Activated CD8-positive, alpha-beta T cell treated with anti-CD3 and anti-CD28 coated beads, Interleukin-2, amount 10 ng/mL, durations not matched to agents 7 days and 5 days (primary cell): ENCODE results near the gene MSRB3. TPM values are rescaled to one million over a fixed set of nuclear protein-coding genes. Genes with fewer than 3 reads are reported as not detected.

Experiments
- ATAC-seq: fragments of 150-1000 bp; cut with Tn5 transposase; one replicate; pipeline ENCODE4 v1.10.0; 2021; ENCODE audit warnings: moderate library complexity
- CTCF ChIA-PET: fragments of 350-600 bp; sonication (Branson Sonifier 250); formaldehyde crosslinking; loops from one replicate; lab custom pipeline; 2021; ENCODE audit warnings: antibody characterized with exemption; lab: Charles Lee
- POLR2A ChIA-PET: fragments of 350-600 bp; sonication (Branson Sonifier 250); formaldehyde crosslinking; loops from one replicate; lab custom pipeline; 2021; ENCODE audit warnings: antibody characterized with exemption; lab: Charles Lee
- DNase-seq: peaks from one replicate; pipeline ENCODE4 v3.0.0-alpha.2; 2020
- H3K27ac Mint-ChIP-seq: one replicate; pipeline ENCODE4 v1.8.0; 2021; ENCODE audit warnings: mild to moderate bottlenecking, mixed read lengths
- H3K27me3 Mint-ChIP-seq: one replicate; pipeline ENCODE4 v1.8.0; 2021; ENCODE audit warnings: low read depth, mixed read lengths
- H3K36me3 Mint-ChIP-seq: one replicate; pipeline ENCODE4 v1.8.0; 2021; ENCODE audit warnings: low read depth, mixed read lengths
- H3K4me1 Mint-ChIP-seq: one replicate; pipeline ENCODE4 v1.8.0; 2021; ENCODE audit warnings: low read depth, mixed read lengths
- H3K4me3 Mint-ChIP-seq: one replicate; pipeline ENCODE4 v1.8.0; 2021; ENCODE audit warnings: mild to moderate bottlenecking, mixed read lengths
- H3K9me3 Mint-ChIP-seq: one replicate; pipeline ENCODE4 v1.8.0; 2022; ENCODE audit warnings: mixed read lengths; ENCODE audit not compliant: insufficient read depth
- total RNA-seq, 2 experiments: library from RNA; stranded (reverse); gene quantifications; one replicate each; pipeline ENCODE4 v1.2.3, GENCODE V29; 2021

Gene MSRB3
- total RNA-seq, 2 experiments from 2014 or later, result not detected

- Mint-ChIP-seq H3K4me1 (no peaks in the 10 kb centered on the region), H3K4me3 (no peak overlapping the region), H3K27ac (no peak overlapping the region), H3K36me3 (no peaks in the 10 kb centered on the region), H3K27me3 (no peaks in the 10 kb centered on the region), H3K9me3 (no peaks in the 10 kb centered on the region)
- ATAC-seq, result no peak
- no peak for DNase-seq
- CTCF ChIA-PET, result no interaction called here
- POLR2A ChIA-PET, result no interaction called here
Observed at GRCh38 chr12:65415826-65416225, 137.3 kb downstream of the MSRB3 start.

- Mint-ChIP-seq H3K27me3 (no peaks in the 10 kb centered on the region), H3K4me3 (no peak overlapping the region), H3K4me1 (no peaks in the 10 kb centered on the region), H3K36me3 (no peaks in the 10 kb centered on the region), H3K27ac (no peak overlapping the region), H3K9me3 (no peaks in the 10 kb centered on the region)
- ATAC-seq, result no peak
- CTCF ChIA-PET, result no interaction called here
- POLR2A ChIA-PET, result no interaction called here
- DNase-seq, result no peak
Observed at GRCh38 chr12:65419284-65420072, 141.0 kb downstream of the MSRB3 start.

- Mint-ChIP-seq H3K9me3 (no peaks in the 10 kb centered on the region), H3K4me3 (no peak overlapping the region), H3K36me3 (no peaks in the 10 kb centered on the region), H3K27me3 (no peaks in the 10 kb centered on the region), H3K4me1 (no peaks in the 10 kb centered on the region), H3K27ac (no peak overlapping the region)
- DNase-seq (no peak), ATAC-seq (no peak)
- ChIA-PET POLR2A (no interaction called here), CTCF (no interaction called here)
Observed at GRCh38 chr12:65420941-65421340, 142.5 kb downstream of the MSRB3 start.

GRCh38 chr12:65427646-65428045 lies 149.2 kb downstream of the MSRB3 start:
- H3K27me3 Mint-ChIP-seq, result no peaks in the 10 kb centered on the region
- ATAC-seq, result no peak
- no peak for DNase-seq
- ChIA-PET POLR2A (no interaction called here), CTCF (no interaction called here)
- no peak overlapping the region for H3K27ac Mint-ChIP-seq
- H3K4me1 Mint-ChIP-seq, result no peaks in the 10 kb centered on the region
- H3K4me3 Mint-ChIP-seq, result no peak overlapping the region
- H3K36me3 Mint-ChIP-seq, result no peaks in the 10 kb centered on the region
- H3K9me3 Mint-ChIP-seq, result no peaks in the 10 kb centered on the region

- no peaks in the 10 kb centered on the region for H3K4me1 Mint-ChIP-seq
- CTCF ChIA-PET, result no interaction called here
- no peaks in the 10 kb centered on the region for H3K9me3 Mint-ChIP-seq
- H3K4me3 Mint-ChIP-seq, result no peak overlapping the region
- H3K36me3 Mint-ChIP-seq, result no peaks in the 10 kb centered on the region
- H3K27ac Mint-ChIP-seq, result no peak overlapping the region
- DNase-seq (no peak), ATAC-seq (no peak)
- peaks cover under 1% of the 10 kb centered on the region for H3K27me3 Mint-ChIP-seq
- POLR2A ChIA-PET, result no interaction called here
Observed at GRCh38 chr12:65430006-65430405, 151.5 kb downstream of the MSRB3 start.

GRCh38 chr12:65430571-65431306 lies 152.3 kb downstream of the MSRB3 start:
- H3K4me3 Mint-ChIP-seq, result no peak overlapping the region
- ATAC-seq, result no peak
- ChIA-PET POLR2A (no interaction called here), CTCF (no interaction called here)
- DNase-seq, result no peak
- H3K27ac Mint-ChIP-seq, result no peak overlapping the region
- no peaks in the 10 kb centered on the region for H3K4me1 Mint-ChIP-seq
- H3K27me3 Mint-ChIP-seq, result peaks cover 1% of the 10 kb centered on the region
- no peaks in the 10 kb centered on the region for H3K36me3 Mint-ChIP-seq
- H3K9me3 Mint-ChIP-seq, result no peaks in the 10 kb centered on the region

GRCh38 chr12:65432114-65432513 lies 153.6 kb downstream of the MSRB3 start:
- Mint-ChIP-seq H3K9me3 (no peaks in the 10 kb centered on the region), H3K27me3 (peaks cover 1% of the 10 kb centered on the region), H3K36me3 (no peaks in the 10 kb centered on the region), H3K27ac (no peak overlapping the region), H3K4me1 (no peaks in the 10 kb centered on the region), H3K4me3 (no peak overlapping the region)
- no peak for ATAC-seq
- ChIA-PET POLR2A (no interaction called here), CTCF (no interaction called here)
- no peak for DNase-seq

- H3K4me1 Mint-ChIP-seq, result no peaks in the 10 kb centered on the region
- H3K9me3 Mint-ChIP-seq, result no peaks in the 10 kb centered on the region
- H3K36me3 Mint-ChIP-seq, result no peaks in the 10 kb centered on the region
- no peak overlapping the region for H3K4me3 Mint-ChIP-seq
- ChIA-PET POLR2A (no interaction called here), CTCF (no interaction called here)
- DNase-seq, result no peak
- H3K27ac Mint-ChIP-seq, result no peak overlapping the region
- ATAC-seq, result no peak
- peaks cover 1% of the 10 kb centered on the region for H3K27me3 Mint-ChIP-seq
Observed at GRCh38 chr12:65432651-65433050, 154.2 kb downstream of the MSRB3 start.

- Mint-ChIP-seq H3K27me3 (peaks cover 1% of the 10 kb centered on the region), H3K9me3 (no peaks in the 10 kb centered on the region), H3K4me3 (no peak overlapping the region), H3K36me3 (no peaks in the 10 kb centered on the region), H3K4me1 (no peaks in the 10 kb centered on the region), H3K27ac (no peak overlapping the region)
- DNase-seq (no peak), ATAC-seq (no peak)
- ChIA-PET POLR2A (no interaction called here), CTCF (no interaction called here)
Observed at GRCh38 chr12:65434737-65435136, 156.3 kb downstream of the MSRB3 start.

- no peaks in the 10 kb centered on the region for H3K27me3 Mint-ChIP-seq
- H3K27ac Mint-ChIP-seq, result no peak overlapping the region
- no peak overlapping the region for H3K4me3 Mint-ChIP-seq
- H3K9me3 Mint-ChIP-seq, result no peaks in the 10 kb centered on the region
- no peaks in the 10 kb centered on the region for H3K4me1 Mint-ChIP-seq
- ChIA-PET POLR2A (no interaction called here), CTCF (no interaction called here)
- ATAC-seq, result no peak
- H3K36me3 Mint-ChIP-seq, result no peaks in the 10 kb centered on the region
- no peak for DNase-seq
Observed at GRCh38 chr12:65443038-65443437, 164.6 kb downstream of the MSRB3 start.

- CTCF ChIA-PET, result no interaction called here
- H3K36me3 Mint-ChIP-seq, result no peaks in the 10 kb centered on the region
- DNase-seq, result no peak
- no peak for ATAC-seq
- H3K27ac Mint-ChIP-seq, result no peak overlapping the region
- POLR2A ChIA-PET, result no interaction called here
- no peak overlapping the region for H3K4me3 Mint-ChIP-seq
- no peaks in the 10 kb centered on the region for H3K4me1 Mint-ChIP-seq
- H3K27me3 Mint-ChIP-seq, result no peaks in the 10 kb centered on the region
- H3K9me3 Mint-ChIP-seq, result no peaks in the 10 kb centered on the region
Observed at GRCh38 chr12:65444996-65445395, 166.5 kb downstream of the MSRB3 start.

- POLR2A ChIA-PET, result no interaction called here
- Mint-ChIP-seq H3K27ac (no peak overlapping the region), H3K36me3 (no peaks in the 10 kb centered on the region), H3K9me3 (no peaks in the 10 kb centered on the region), H3K4me3 (no peak overlapping the region), H3K27me3 (peaks cover 3% of the 10 kb centered on the region), H3K4me1 (no peaks in the 10 kb centered on the region)
- ATAC-seq (no peak), DNase-seq (no peak)
- CTCF ChIA-PET, result no interaction called here
Observed at GRCh38 chr12:65446901-65447300, 168.4 kb downstream of the MSRB3 start.
